SKM-1 (cell line): ENCODE data around the gene PAX8.

Source experiments
- DNase-seq: peaks from one replicate; lab custom pipeline; 2025; ENCODE audit not compliant: unreplicated experiment; lab: John Stamatoyannopoulos, UW

The PAX8 gene

GRCh38 chr2:113268621-113269360 lies 9.9 kb downstream of the PAX8 start:
- DNase-seq = no peak

GRCh38 chr2:113266431-113266830 lies 12.3 kb downstream of the PAX8 start:
- DNase-seq = no peak

- no peak for DNase-seq
Measured at GRCh38 chr2:113264713-113265403, 13.9 kb downstream of the PAX8 start.

- no peak for DNase-seq
Measured at GRCh38 chr2:113263546-113263945, 15.2 kb downstream of the PAX8 start.

GRCh38 chr2:113260991-113261390 lies 17.7 kb downstream of the PAX8 start:
- peak; percentile 65 for DNase-seq

- no peak for DNase-seq
Measured at GRCh38 chr2:113258471-113259147, 20.1 kb downstream of the PAX8 start.

GRCh38 chr2:113257516-113258264 lies 21.0 kb downstream of the PAX8 start:
- no peak for DNase-seq

- no peak for DNase-seq
Measured at GRCh38 chr2:113255140-113256070, 23.3 kb downstream of the PAX8 start.

GRCh38 chr2:113253453-113253852 lies 25.3 kb downstream of the PAX8 start:
- DNase-seq = no peak

GRCh38 chr2:113252047-113252590 lies 26.6 kb downstream of the PAX8 start:
- DNase-seq = no peak

- no peak for DNase-seq
Measured at GRCh38 chr2:113251118-113251517, 27.6 kb downstream of the PAX8 start.

- DNase-seq = peak; percentile 54
Measured at GRCh38 chr2:113248997-113249770, 29.5 kb downstream of the PAX8 start.

GRCh38 chr2:113246606-113247005 lies 32.1 kb downstream of the PAX8 start:
- no peak for DNase-seq

- no peak for DNase-seq
Measured at GRCh38 chr2:113245276-113245711, 33.4 kb downstream of the PAX8 start.

- no peak for DNase-seq
Measured at GRCh38 chr2:113242327-113242726, 36.4 kb downstream of the PAX8 start.

GRCh38 chr2:113240915-113241911 lies 37.5 kb downstream of the PAX8 start:
- no peak for DNase-seq

GRCh38 chr2:113240150-113240914 lies 38.4 kb downstream of the PAX8 start:
- DNase-seq = no peak
